ENCODE measurements around the gene DNHD1. TPM values are rescaled to one million over a fixed set of nuclear protein-coding genes. Genes with fewer than 3 reads are reported as not detected.
A peak's percentile ranks its signal among the peaks of the same experiment; 100 is the strongest.

Gene DNHD1
- total RNA-seq, 2 donors from 2014 or later = 11.5 to 31.4 TPM

DNA sequence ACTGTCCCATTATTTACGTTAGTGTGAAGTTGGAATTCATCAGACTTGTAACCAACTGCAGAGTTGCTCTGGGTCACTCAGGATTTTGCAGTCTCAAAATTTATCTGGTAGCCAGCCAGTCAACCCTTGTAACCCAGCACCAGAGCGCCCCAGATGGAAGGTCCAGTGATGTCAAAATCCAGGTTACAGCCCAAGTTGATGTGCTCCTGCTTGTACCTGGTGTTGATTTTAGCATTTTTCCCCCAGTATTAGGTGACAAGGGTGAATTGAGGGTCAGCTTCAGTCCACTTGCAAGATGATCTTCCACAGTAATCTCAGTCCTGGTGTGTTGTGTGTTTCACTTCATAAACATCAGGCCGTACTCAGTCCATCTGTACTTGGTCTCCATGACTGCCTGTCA lies 8.3 kb upstream of the DNHD1 start:
- intact Hi-C loops (cut with DNase I) = no loop called here
- TF ChIP-seq POLR2AphosphoS5 (IDR thresholded peaks at IDR 0.05) (no peak), POLR2A (IDR thresholded peaks at IDR 0.05) (no peak), CTCF (IDR thresholded peaks at IDR 0.05) (no peak)
- WGBS = 85% methylated on average over 3 of the region's 3 CpGs
- DNase-seq (ENCODE audit: low spot score) = no peak
- H3K4me1 ChIP-seq (replicated peaks) = peaks cover 3% of the 10 kb centered on the region
- H3K36me3 ChIP-seq = no peaks in the 10 kb centered on the region
- no peak overlapping the region for H3K4me3 ChIP-seq
- H3K9me3 ChIP-seq = no peaks in the 10 kb centered on the region
- H3K27ac ChIP-seq = no peak overlapping the region
- no peaks in the 10 kb centered on the region for H3K27me3 ChIP-seq (replicated peaks; ENCODE audit: insufficient read depth)

DNA sequence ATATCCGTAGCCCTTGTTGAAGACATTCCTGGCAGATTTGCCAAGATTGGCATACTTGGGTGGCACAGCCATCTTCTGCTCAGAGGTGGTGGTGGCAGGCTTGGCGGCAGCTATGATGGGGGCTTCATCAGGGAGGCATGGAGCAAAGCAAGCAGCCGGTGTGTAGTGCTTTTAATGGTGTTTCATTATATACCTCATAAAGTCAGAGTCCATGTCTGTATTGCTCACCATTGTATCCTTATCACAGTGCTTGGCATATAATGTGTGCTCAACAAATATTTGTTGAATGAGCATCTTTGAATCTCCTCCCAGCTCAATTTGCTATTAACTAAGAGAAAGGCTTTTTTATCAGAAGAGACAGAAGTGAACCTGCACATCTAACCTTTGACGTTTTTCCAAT lies 7.8 kb upstream of the DNHD1 start:
- peak; percentile 63 for TF ChIP-seq POLR2AphosphoS5 (IDR thresholded peaks at IDR 0.05)
- no peak for TF ChIP-seq POLR2A (IDR thresholded peaks at IDR 0.05)
- no peak for TF ChIP-seq CTCF (IDR thresholded peaks at IDR 0.05)
- H3K4me3 ChIP-seq = no peak overlapping the region
- H3K27me3 ChIP-seq (replicated peaks; ENCODE audit: insufficient read depth) = no peaks in the 10 kb centered on the region
- intact Hi-C loops (cut with DNase I) = no loop called here
- peaks cover 3% of the 10 kb centered on the region for H3K4me1 ChIP-seq (replicated peaks)
- DNase-seq (ENCODE audit: low spot score) = no peak
- no peak overlapping the region for H3K27ac ChIP-seq
- 44% methylated on average over 4 of the region's 4 CpGs for WGBS
- no peaks in the 10 kb centered on the region for H3K9me3 ChIP-seq
- no peaks in the 10 kb centered on the region for H3K36me3 ChIP-seq

GRCh38 chr11:6498121-6498520 lies 1.0 kb downstream of the DNHD1 start:
- 53% methylated on average over 7 of the region's 7 CpGs for WGBS
- H3K27ac ChIP-seq = no peak overlapping the region
- intact Hi-C loops (cut with DNase I) = no loop called here
- TF ChIP-seq POLR2AphosphoS5 (IDR thresholded peaks at IDR 0.05) (no peak), CTCF (IDR thresholded peaks at IDR 0.05) (no peak), POLR2A (IDR thresholded peaks at IDR 0.05) (no peak)
- no peaks in the 10 kb centered on the region for H3K27me3 ChIP-seq (replicated peaks; ENCODE audit: insufficient read depth)
- no peak for DNase-seq (ENCODE audit: low spot score)
- H3K4me1 ChIP-seq (replicated peaks) = no peaks in the 10 kb centered on the region
- no peaks in the 10 kb centered on the region for H3K9me3 ChIP-seq
- H3K4me3 ChIP-seq = no peak overlapping the region
- H3K36me3 ChIP-seq = no peaks in the 10 kb centered on the region

DNA sequence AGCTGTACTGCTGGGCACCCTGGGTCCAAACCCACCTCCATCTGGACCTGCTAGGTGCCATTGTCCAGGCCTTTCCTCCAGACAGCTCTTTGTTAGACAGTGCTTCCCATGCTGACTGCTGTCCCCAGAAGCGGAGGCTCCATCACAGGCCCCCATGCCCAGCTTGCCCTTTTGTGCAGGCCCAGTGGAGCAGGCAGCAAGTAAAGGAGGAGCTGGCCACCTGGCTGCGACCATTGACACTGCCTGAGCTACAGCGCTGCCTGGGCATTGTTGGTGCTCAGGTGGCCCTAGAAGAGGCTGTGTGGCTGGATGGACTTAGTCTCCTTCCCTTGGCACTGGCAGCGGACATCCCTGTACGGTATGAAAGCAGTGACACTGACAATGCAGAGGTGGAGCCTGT lies 1.5 kb downstream of the DNHD1 start:
- Histone ChIP-seq H3K27me3 (replicated peaks; ENCODE audit: insufficient read depth) (no peaks in the 10 kb centered on the region), H3K9me3 (no peaks in the 10 kb centered on the region), H3K4me3 (no peak overlapping the region), H3K27ac (no peak overlapping the region), H3K4me1 (replicated peaks) (no peaks in the 10 kb centered on the region), H3K36me3 (no peaks in the 10 kb centered on the region)
- DNase-seq (ENCODE audit: low spot score) = no peak
- intact Hi-C loops (cut with DNase I) = no loop called here
- WGBS = 93% methylated on average over 5 of the region's 5 CpGs
- no peak for TF ChIP-seq POLR2A (IDR thresholded peaks at IDR 0.05)
- no peak for TF ChIP-seq CTCF (IDR thresholded peaks at IDR 0.05)
- TF ChIP-seq POLR2AphosphoS5 (IDR thresholded peaks at IDR 0.05) = no peak

- Histone ChIP-seq H3K4me1 (replicated peaks) (no peaks in the 10 kb centered on the region), H3K36me3 (no peaks in the 10 kb centered on the region), H3K4me3 (no peak overlapping the region), H3K27me3 (replicated peaks; ENCODE audit: insufficient read depth) (no peaks in the 10 kb centered on the region), H3K9me3 (no peaks in the 10 kb centered on the region), H3K27ac (no peak overlapping the region)
- 95% methylated on average over 3 of the region's 3 CpGs for WGBS
- DNase-seq (ENCODE audit: low spot score) = no peak
- intact Hi-C loops (cut with DNase I) = loop anchor here (5.0 kb wide), 1 partner anchor 120 kb away; no protein-coding TSS in a partner anchor
- no peak for TF ChIP-seq POLR2A (IDR thresholded peaks at IDR 0.05)
- no peak for TF ChIP-seq CTCF (IDR thresholded peaks at IDR 0.05)
- no peak for TF ChIP-seq POLR2AphosphoS5 (IDR thresholded peaks at IDR 0.05)
Observed at GRCh38 chr11:6502382-6502781, 5.3 kb downstream of the DNHD1 start.

All from prostate gland (tissue), 2 donors.